Measurements from ENCODE around the gene SEMA5B. TPM values are rescaled to one million over a fixed set of nuclear protein-coding genes. Genes with fewer than 3 reads are reported as not detected.

Gene SEMA5B
- total and polyA plus RNA-seq, 4 donors: 0.20 to 1.1 (median 0.23) TPM

- no peaks in the 10 kb centered on the region for H3K27me3 ChIP-seq (ENCODE audit: control insufficient read depth in 4 of 4, insufficient read depth in 4 of 4, low read length in 3 of 4)
- no peak overlapping the region for H3K27ac ChIP-seq (ENCODE audit: low read depth in 1 of 2, low read length in 2 of 2)
- H3K36me3 ChIP-seq (ENCODE audit: control insufficient read depth in 4 of 4, insufficient read depth in 3 of 4, low read depth in 1 of 4, low read length in 3 of 4): peaks cover 0 to 4% (median 2%) of the 10 kb centered on the region in 4 donors
- no peaks in the 10 kb centered on the region for H3K9me3 ChIP-seq (ENCODE audit: control insufficient read depth in 4 of 4, low read length in 3 of 4)
- DNase-seq (ENCODE audit: low spot score): no peak
- WGBS: 91% methylated on average over 9 of the region's 9 CpGs
- no peak for TF ChIP-seq HNF4G (IDR thresholded peaks at IDR 0.05)
- no peak for TF ChIP-seq ATF3 (IDR thresholded peaks at IDR 0.05)
- no peak for TF ChIP-seq JUND (IDR thresholded peaks at IDR 0.05)
- no peak for TF ChIP-seq SP1 (IDR thresholded peaks at IDR 0.05)
- no peak for TF ChIP-seq FOXA1 (IDR thresholded peaks at IDR 0.05)
- no peak for TF ChIP-seq CTCF (IDR thresholded peaks at IDR 0.05; ENCODE audit: low read depth, low read length, missing input control)
- no peak for TF ChIP-seq MAX (IDR thresholded peaks at IDR 0.05)
- no peak for TF ChIP-seq NR2F2 (IDR thresholded peaks at IDR 0.05)
- no peak for TF ChIP-seq ZBTB33 (IDR thresholded peaks at IDR 0.05)
- no peak for TF ChIP-seq FOXA2 (IDR thresholded peaks at IDR 0.05)
- no peaks in the 10 kb centered on the region for H3K4me1 ChIP-seq (ENCODE audit: control insufficient read depth in 4 of 4, insufficient read depth in 4 of 4, low read length in 3 of 4)
- no peak overlapping the region for H3K9ac ChIP-seq (ENCODE audit: low read depth in 1 of 2, low read length in 2 of 2)
- no peak overlapping the region for H3K4me3 ChIP-seq (ENCODE audit: low read depth in 1 of 3, low read length in 3 of 3)
Measured at GRCh38 chr3:122873741-122874515, 153.6 kb downstream of the SEMA5B start.

- TF ChIP-seq CTCF (IDR thresholded peaks at IDR 0.05; ENCODE audit: low read depth, low read length, missing input control): no peak
- no peak for TF ChIP-seq ZBTB33 (IDR thresholded peaks at IDR 0.05)
- no peak for TF ChIP-seq NR2F2 (IDR thresholded peaks at IDR 0.05)
- no peak for TF ChIP-seq GABPA (IDR thresholded peaks at IDR 0.05 in 1 of 2, conservative IDR thresholded peaks at IDR 0.05 in 1 of 2)
- TF ChIP-seq JUND (IDR thresholded peaks at IDR 0.05): no peak
- no peak for TF ChIP-seq SP1 (IDR thresholded peaks at IDR 0.05)
- TF ChIP-seq HNF4A (conservative IDR thresholded peaks at IDR 0.05): no peak
- no peak for TF ChIP-seq HNF4G (IDR thresholded peaks at IDR 0.05)
- H3K9ac ChIP-seq (ENCODE audit: low read depth in 1 of 2, low read length in 2 of 2): no peak overlapping the region
- H3K4me3 ChIP-seq (ENCODE audit: low read depth in 1 of 3, low read length in 3 of 3): no peak overlapping the region
- no peaks in the 10 kb centered on the region for H3K4me1 ChIP-seq (ENCODE audit: control insufficient read depth in 4 of 4, insufficient read depth in 4 of 4, low read length in 3 of 4)
- no peak for DNase-seq (ENCODE audit: low spot score)
- no peaks in the 10 kb centered on the region for H3K9me3 ChIP-seq (ENCODE audit: control insufficient read depth in 4 of 4, low read length in 3 of 4)
- peaks cover 0 to 6% (median under 1%) of the 10 kb centered on the region in 4 donors for H3K36me3 ChIP-seq (ENCODE audit: control insufficient read depth in 4 of 4, insufficient read depth in 3 of 4, low read depth in 1 of 4, low read length in 3 of 4)
- no peak overlapping the region for H3K27ac ChIP-seq (ENCODE audit: low read depth in 1 of 2, low read length in 2 of 2)
- H3K27me3 ChIP-seq (ENCODE audit: control insufficient read depth in 4 of 4, insufficient read depth in 4 of 4, low read length in 3 of 4): no peaks in the 10 kb centered on the region
Measured at GRCh38 chr3:122868322-122868721, 159.2 kb downstream of the SEMA5B start.

Measured in liver (tissue), 9 donors.